ENCODE measurements around the gene HOXD12. TPM values are rescaled to one million over a fixed set of nuclear protein-coding genes. Genes with fewer than 3 reads are reported as not detected.

The HOXD12 gene
- total RNA-seq, 4 donors from 2014 or later: not detected

DNA sequence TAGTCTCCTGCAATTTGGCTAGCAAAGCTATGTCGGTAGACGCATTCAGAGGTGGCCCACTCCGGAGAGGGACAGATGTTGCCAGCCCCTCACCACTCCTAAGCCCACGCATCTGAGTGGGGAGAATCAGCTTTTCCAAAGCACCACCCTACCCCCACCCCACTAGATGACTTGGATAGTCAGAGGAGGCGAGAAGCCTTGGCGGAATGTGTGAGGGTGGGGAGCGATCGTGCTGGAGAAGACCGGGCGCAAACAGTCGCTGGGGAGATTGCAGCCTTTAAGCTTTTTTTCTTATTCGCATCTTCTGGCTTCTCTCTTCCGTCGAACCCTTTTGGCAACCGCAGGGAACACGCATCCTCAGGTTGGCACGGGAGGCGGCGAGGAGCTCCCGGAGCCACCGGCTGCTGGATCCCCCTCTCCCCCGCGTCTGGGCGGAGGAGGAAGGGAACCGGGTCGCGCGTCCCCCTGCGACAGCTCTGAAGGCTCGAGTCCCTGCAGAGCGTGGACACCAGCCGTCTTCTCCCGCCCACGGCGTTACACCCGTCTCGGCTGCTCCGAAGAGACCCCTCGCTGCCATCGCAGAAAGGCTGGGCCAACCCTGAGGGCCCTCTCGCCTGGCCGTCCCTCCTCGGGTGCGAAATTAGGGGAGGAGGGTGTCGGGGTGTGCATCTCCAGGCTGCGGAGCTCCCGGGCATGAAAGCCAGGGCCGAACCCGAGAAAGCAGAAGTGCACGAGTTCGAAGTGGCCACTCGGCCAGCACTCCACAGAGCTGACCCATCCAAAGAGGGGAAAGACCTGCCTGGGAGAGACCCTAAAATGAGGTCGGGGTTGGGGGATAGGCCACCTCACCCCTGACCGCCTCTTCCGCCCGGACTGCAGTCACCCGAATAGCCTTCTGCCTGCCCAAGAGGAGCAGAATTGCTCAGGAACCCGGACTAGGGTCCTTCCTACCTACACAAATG lies 28.0 kb upstream of the HOXD12 start:
- TF ChIP-seq, protein P1, sequence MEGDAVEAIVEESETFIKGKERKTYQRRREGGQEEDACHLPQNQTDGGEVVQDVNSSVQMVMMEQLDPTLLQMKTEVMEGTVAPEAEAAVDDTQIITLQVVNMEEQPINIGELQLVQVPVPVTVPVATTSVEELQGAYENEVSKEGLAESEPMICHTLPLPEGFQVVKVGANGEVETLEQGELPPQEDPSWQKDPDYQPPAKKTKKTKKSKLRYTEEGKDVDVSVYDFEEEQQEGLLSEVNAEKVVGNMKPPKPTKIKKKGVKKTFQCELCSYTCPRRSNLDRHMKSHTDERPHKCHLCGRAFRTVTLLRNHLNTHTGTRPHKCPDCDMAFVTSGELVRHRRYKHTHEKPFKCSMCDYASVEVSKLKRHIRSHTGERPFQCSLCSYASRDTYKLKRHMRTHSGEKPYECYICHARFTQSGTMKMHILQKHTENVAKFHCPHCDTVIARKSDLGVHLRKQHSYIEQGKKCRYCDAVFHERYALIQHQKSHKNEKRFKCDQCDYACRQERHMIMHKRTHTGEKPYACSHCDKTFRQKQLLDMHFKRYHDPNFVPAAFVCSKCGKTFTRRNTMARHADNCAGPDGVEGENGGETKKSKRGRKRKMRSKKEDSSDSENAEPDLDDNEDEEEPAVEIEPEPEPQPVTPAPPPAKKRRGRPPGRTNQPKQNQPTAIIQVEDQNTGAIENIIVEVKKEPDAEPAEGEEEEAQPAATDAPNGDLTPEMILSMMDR (IDR thresholded peaks at IDR 0.05; ENCODE audit: low read depth): no peak

DNA sequence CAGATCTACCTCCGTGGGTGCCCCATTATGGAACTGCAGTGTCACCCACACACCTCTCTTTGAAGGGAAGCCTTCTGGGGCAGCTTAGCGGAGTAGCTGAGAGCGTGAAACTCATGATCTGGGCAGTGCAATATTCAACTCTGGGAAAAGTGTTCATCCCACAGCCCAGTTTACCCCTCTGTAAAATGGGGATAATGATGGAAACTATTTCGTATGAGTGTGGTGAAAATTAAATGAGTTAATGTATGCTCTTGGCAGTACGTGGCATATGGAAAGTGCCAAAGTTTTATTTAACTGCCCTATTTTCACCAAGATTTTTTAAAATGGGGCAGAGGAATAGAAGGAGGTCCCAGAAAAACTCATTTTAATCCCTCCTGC lies 27.3 kb upstream of the HOXD12 start:
- TF ChIP-seq, protein P1 (IDR thresholded peaks at IDR 0.05; ENCODE audit: low read depth): no peak

DNA sequence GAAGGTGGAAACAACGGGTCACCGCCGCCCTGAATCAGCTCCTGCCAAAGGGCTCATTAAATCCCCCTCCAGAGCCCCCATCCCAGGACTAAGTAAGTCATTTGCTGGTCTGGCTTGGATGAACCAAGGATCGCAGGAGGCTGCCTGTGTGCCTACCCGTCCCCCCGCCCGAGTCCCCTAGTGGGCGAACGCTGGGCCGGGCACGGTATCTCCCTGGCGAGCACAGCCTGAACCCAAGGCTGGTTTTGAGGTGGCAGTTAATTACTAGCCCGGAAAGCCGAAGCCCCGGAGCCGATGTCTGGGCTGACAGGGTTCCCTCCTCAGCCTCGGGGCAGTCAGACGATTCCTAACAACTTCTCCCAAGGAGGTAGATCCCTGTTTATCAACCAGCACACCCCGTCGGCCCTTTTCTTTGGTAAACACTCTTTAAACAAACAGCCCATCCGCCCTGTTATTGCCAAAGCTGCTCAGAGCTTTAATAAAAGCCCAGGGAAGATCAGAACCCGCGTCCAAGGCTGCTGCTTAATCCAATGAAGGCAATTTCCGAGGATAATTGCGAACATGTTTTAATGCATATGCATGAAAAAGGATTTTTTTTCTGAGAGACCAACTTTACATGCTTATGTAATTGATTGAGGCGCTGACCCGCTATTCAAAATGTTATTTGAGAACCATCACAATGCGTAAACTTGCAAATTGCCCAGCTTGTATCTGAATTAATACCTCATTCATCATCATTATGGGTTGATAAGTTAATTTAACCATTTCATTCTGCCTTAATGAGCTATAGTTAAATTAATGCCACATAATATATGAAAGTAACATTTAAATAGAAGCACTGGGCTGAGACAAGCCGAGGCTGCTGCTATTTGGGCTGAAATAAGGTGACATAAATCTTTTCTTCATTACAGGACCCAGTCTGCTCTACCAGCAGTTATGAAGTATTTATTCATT lies 26.4 kb upstream of the HOXD12 start:
- TF ChIP-seq, protein P1 (IDR thresholded peaks at IDR 0.05; ENCODE audit: low read depth): no peak

DNA sequence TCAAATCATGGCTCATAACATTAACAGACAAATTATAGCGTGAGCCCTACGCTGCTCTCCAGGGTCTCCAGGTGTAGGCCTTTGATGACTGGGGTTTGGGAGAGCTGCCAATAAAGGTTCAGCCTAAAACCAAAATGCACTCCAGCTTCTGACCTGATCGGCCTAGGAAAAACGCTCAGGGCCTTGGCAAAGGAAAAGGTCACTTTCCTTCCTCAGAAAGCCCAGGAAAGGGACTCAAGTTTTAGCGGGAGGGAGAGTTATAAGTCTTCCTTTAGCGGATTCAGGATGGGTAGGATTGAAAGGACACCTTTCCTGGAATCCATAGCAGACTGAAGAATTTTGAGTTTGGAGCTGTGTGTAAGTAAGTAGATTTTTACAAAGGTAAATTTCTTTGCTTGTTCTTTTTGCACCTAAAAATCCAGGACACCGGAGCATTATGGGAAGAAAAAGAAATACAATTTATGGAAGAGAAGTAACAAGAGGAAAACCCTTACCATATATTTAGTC lies 24.6 kb upstream of the HOXD12 start:
- TF ChIP-seq, protein P1 (IDR thresholded peaks at IDR 0.05; ENCODE audit: low read depth): no peak

DNA sequence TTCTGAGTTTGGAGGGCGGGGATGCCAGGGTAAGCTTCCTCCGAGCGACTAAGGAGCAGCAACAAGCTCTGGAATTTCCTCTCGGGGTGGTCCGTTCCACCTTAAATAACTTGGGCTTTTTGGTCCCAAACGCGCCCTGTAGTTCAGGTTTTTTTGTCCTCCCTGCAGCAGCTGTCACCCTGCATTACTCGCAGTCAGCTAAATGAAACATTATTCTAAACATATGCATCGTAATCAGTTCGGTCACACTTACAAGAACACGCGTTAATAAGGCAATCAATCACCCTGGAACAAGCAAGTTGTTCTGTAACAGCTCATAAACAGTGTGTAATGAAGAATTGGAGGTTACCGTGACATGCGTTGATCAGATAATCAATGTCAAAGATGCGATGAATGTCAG lies 24.1 kb upstream of the HOXD12 start:
- TF ChIP-seq, protein P1 (IDR thresholded peaks at IDR 0.05; ENCODE audit: low read depth): no peak

DNA sequence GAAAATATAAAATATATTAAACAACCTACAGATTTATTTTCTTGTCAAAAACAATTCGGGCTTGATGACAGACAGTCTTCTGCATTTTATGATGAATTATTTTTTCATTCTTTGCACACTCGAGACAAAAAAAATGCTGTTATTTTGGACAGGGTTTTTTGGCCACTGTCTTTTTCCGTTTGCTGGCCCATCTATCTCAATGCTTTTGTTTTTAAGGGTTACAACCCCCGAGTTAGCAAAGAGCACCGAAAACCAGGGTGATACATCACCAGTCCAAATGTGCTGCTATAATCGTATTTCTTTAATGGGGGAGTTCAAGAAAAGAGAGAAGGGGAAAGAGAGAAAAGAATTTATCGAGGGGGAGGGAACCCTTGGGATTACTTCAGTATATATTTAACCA lies 23.5 kb upstream of the HOXD12 start:
- TF ChIP-seq, protein P1 (IDR thresholded peaks at IDR 0.05; ENCODE audit: low read depth): no peak

Measured in subcutaneous adipose tissue (tissue), 4 donors.